GM21360 (cell line): ENCODE measurements around the gene MRPL22.
A peak's percentile ranks its signal among the peaks of the same experiment; 100 is the strongest.
"Not testable (repeated sequence)": the region's sequence is repeated elsewhere in the genome, so short reads cannot be mapped to it uniquely, and the experiment has no call there.

Source experiments
- ATAC-seq: cut with Tn5 transposase; IDR thresholded peaks from one replicate; pipeline ENCODE4 v1.9.1; 2021; ENCODE audit warnings: mild to moderate bottlenecking, moderate library complexity; ENCODE audit not compliant: unreplicated experiment

MRPL22 gene

DNA sequence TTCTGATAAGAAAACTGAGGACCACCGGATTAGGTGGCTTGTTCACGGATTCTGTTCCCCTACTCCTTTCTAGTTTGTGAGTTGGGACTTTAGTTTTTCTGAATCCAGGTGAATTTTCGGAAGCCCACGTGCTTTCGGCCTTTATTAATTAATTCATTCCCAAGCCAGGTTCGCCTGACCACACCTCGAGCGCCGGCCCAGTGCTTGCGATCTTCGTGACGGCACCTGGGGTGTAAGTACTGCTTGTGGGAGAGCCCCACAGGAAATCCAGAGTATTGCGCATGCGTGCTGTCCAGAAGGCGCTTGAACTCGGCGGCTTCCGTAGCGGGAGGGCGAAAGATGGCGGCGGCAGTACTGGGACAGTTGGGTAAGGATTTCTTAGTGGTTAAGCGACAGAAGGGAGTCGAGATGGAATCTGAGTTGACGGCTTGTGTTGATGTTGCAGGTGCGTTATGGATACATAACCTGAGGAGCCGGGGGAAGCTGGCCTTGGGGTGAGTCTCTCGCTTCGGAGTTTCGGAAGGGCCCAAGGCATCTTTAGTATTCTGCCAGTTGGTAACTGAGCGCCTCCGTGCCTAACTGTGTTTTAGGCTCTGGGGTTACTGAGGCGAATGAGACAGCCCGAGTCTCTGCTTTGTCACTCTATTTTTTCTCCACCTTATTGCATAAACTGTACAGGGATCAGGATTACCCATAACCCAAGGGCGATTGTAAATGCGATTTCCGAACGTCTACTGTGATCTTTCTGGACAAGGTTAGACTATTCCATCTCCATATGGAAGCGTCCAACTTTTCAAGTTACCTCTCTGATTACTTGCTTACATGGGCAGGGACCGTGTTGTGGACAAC is at the start of gene MRPL22:
Gene MRPL22 (plus strand): TSS at position 302 of the 849 bp plus-strand sequence. CDS start 38 bp downstream, at position 340.
- peak; percentile 48 for ATAC-seq

DNA sequence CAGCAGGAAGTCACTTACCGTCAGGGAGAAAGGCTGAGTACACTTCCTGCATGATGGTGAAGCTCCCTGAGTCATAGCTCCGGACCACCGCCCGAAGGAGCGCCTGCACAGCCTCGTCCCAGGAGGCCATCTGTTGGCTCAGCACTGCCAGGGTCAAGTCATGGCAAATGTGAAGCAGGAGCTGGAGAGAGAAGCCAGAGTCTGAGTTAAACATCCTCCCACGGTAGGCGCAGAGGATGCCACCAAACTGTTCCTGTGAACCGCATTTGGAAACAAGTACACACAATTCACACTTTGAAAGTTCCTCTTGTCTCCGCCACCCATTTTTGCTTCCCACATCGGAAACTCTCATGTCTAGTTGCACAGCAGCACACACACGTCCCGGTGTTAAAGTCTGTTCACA is 48.5 kb upstream of the MRPL22 start:
- ATAC-seq = no peak

GRCh38 chr5:154893381-154893780 is 47.5 kb upstream of the MRPL22 start:
- ATAC-seq = no peak

DNA sequence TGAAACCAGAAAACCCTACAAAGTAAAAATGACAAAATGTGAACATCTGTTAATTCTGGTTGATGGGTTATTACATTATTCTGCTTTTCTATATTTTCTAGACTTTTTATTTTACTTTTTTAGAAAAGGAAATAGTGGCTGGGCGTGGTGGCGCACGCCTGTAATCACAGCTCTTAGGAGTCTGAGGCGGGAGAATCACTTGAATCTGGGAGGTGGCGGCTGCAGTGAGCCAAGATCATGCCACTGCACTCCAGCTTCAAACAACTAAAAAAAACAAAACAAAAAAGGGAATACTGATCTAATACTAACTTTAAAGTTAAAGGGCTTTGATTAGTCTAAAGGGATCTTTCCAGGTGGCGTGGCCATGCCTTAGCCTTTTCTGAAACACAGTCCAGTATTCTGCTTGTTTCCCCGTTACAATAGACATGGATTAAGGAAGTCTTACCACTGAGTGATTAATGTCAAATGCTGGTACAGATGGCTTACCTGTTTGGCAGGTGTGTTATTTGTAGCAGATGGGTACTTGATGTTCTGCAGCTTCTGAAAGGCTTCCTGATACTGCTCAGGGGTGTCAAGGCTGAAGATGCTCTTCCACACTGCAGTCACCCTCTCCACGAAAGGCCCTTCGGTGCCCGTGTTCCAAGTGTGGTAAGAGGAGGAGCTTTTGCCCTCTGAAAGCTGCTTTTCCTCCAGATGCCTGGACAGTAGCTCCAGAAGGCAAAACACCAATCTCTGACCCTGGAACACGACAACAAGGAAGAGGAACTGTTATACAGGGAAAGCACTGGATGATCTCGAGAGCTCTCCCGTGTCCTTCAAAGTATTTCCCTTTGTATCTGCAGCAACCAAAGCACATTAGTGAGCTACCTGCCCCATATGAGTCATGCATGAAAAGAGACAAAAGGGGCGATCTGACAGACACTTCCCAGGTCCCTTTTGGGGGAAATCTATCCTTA is 45.0 kb upstream of the MRPL22 start:
- ATAC-seq = no peak

DNA sequence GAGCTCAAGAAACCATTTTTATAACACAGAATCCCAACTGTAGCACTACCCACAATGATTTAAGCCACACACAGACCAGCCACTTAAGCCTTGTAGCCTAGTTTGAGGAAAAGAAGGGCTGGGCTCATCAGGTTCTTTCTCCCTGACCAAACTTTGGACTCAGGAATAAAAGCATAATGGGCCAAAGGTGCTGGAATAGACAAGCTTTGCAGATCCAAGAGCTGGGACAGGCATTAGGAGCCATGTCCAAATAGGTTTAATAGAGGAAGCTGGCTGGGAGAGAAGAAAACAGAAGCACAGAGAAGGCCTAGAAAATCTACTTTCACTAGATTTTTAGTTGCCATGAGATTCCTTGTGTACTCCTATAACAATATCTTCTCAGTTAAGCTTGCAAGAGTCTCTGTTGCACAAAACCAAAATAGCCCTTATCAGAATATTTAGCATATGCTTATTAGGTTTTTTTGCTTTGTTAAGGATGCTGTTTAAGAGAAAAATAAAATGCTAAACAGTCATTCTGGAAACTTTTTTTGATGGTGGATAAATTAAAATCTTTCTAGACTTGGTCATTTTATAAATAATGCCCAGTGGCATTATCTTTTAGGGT is 44.2 kb upstream of the MRPL22 start:
- ATAC-seq = no peak

DNA sequence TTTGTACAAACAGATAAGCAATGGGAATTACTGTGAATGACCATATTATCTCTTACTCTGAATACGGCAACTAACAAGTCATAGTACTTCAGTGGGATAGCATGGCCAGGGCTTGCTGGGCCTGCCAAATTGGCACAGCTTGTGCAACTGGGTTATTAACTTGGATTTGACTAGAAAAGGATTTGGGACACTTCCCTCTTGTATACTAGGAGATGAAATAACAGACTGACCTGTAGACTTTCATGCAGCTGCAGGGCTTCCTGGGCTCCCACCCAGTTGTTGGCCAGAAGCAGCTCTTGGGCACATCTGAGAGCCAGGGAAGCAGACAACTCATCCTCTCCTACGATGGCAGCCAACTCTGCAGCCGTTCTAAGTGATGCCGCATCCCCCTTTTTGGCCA is 42.7 kb upstream of the MRPL22 start:
- ATAC-seq = no peak

DNA sequence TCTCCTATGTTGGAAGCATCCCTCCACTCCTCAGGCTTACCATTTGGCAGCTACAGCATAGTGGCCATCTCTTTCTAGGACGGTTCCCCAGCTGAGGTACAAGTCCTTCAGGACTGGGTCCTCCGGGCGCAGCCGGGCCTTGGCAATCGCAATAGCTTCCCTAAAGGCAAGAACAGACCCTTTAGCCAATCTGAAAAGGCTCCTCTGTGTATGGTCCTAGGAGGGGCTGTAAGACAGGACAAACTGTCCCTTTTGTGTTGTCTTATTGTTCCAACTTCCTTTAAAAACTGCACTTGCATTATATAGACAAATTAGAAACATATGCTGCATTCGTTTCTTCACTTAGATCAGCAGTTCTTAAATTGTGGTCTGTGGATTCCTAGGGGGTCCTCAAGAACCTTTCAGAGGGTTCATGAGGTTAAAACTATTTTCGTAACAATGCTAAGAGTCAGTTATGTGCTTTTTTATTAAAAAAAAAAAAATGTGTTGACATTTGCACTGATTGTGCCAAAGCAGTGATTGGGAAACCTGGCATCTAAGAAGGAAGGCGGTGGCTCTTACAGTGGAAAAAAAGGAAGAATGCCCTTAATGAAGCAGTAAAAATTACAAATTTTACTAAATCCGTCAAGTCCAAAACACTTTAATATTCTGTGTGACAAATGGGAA is 41.6 kb upstream of the MRPL22 start:
- ATAC-seq = no peak

DNA sequence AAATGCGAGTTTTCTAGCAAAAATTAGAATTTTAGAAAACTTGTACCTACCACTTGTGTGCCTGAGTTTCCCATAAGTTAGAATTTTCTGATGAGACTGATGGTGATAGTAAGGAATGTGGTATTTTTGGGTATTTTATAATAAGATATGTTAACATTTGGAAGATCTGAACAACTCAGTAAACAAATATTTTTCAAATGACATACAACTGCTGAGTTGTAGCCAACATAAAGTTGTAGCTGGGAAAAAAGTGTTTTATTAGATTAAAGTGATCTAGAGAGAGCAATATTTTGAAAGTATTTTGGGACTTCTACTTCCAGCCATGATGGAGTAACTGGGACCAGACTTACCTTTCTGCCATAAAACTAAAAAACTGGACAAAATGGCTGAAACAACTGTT is 40.8 kb upstream of the MRPL22 start:
- ATAC-seq = no peak

- no peak for ATAC-seq
These were observed 39.6 kb upstream of the MRPL22 start for GRCh38 chr5:154901276-154901675.

- no peak for ATAC-seq
These were observed 39.0 kb upstream of the MRPL22 start for GRCh38 chr5:154901913-154902312.

GRCh38 chr5:154905601-154906000 is 35.3 kb upstream of the MRPL22 start:
- ATAC-seq = not testable (repeated sequence)

DNA sequence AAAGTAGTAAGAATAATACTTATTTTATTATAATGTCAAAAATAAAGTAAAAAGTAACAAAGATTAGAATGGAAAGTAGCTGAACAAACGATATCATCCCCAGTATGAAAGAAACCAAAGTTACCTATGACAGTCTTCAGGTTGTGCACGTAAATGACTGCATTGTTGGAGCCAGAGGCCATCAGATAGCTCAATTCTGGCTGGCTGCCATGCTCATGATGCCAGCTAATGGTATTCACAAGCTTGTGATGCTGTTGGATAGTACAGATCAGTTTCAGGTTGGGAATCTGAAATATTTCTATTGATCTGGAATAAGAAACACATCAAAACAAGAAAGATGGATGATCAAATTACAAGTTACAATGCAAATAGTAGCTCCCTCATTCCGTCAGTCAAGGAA is 24.0 kb upstream of the MRPL22 start:
- ATAC-seq = no peak

- no peak for ATAC-seq
These were observed 23.1 kb upstream of the MRPL22 start for GRCh38 chr5:154917757-154918156.

DNA sequence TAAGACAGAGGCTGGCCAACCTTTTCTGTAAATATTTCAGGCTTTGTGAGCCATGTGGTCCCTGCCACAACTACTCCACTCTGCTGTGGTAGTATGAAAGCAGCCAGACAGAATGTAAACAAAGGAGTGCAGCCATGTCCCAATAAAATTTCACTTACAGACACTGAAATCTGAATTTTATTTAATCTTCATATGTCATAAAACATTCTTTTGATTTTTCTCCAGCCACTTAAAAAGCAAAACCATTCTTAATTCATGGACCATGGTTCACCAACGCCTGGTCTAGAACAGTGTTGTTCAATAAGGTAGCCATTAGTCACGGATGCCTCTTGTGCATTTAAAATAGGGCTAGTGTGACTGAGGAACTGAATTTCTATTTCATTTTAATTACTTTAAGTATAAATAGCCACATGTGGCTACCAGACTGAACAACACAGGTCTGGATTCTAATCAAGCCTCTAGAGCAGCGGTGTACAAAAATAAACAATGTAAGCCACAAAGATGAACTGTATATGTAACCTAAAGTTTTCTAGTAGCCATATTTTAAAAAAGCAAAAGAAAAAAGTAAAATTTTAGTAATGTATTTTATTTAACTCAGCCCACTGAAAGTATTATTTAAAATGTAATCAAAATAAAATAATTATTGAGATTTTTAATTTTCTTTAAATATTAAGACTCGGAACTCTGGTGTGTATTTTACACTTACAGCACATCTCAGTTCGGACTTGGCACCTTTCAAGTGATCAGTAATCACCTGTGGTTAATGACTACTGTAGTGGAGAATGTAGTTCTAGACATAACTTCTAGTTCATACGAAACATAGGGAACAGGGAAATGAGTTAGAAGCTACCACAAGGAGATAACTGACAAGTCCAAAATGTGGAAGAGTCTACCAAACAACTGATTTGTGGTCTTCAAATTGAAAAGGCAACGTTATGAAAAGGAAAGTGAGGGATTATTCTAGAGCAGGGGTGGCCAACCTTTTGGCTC is 17.1 kb upstream of the MRPL22 start:
- ATAC-seq = no peak

DNA sequence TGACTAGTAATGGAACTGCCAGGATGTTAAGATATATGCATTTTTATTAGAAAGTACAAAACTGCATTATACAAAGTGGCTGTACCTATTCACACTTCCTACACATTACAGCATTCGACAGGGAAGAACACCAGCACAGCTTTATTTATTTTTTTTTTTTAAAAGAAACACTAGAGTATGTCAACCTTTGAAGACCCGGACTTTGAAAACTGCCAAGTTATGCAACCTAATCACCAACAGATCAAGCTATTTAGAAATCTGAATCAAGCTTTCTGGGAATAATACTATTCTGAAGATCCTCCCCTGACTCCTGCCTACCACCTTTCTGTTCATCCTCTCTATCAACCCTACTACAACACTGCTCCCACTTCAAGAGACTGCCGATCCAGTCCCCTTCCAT is 7.3 kb upstream of the MRPL22 start:
- ATAC-seq = no peak

GRCh38 chr5:154934881-154935280 is 6.0 kb upstream of the MRPL22 start:
- ATAC-seq = no peak

GRCh38 chr5:154937186-154937717 is 3.6 kb upstream of the MRPL22 start:
- ATAC-seq = no peak

DNA sequence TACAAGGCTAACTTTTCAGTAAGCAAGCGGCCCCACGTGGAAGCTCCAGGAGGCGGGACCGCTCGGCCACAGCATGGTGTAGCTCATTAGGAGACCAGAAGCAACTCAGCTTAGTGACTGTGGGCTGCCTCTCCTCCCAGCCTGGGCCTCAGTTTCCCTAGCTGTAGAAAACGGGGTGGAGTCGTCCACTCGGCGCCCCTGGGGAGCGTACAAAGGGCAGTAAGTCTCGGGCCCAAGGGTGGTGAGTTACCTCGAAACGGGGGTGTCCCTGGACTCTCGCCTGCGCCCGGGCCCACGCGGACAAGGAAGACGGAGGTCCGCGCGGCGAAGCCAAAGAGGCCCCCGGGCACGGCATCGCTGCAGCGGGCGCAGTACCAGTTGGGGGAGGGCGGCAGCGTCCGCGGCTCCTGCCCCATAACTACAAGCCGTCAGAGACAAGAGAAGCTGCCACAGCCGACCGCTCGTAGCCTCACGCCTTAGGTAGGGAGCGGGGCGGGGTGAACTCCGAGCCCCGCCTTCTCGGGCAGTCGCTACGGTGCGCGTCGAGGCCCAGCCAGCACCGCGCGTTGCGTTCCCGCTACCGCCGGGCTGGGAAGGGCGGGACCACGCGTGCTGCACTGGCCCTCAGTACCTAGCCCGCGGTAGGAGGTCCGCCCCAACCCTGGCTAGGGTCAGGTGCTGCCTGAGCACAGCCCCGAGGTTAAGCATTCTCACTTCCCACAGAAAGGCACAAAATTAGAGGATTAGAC is 3.0 kb upstream of the MRPL22 start, which contains the start of gene GEMIN5:
Gene GEMIN5 (minus strand): TSS at position 494 of the 749 bp plus-strand sequence. CDS start 78 bp downstream, at position 416.
- peak; percentile 85 for ATAC-seq
